Fibroblast of peridontal ligament (primary cell): Measurements from ENCODE around the gene EPHA3.

Source experiments
- DNase-seq: peaks from one replicate; pipeline ENCODE4 v3.0.0-alpha.2; 2010; ENCODE audit errors: extremely low read depth

Gene EPHA3

GRCh38 chr3:89447243-89447642 is 339.8 kb downstream of the EPHA3 start:
- no peak for DNase-seq

DNA sequence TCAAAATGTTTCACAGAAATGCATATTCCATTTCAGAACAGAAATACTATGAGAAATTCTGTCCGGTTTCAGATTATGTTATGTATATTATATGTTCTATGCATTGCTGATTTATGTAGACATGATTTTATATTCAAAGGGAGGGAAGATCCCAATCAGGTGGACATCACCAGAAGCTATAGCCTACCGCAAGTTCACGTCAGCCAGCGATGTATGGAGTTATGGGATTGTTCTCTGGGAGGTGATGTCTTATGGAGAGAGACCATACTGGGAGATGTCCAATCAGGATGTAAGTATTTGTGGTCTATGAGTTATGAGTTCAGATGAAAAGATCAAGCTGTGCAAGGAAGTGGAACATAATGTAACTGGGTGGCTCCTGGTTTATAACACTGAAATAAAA is 341.7 kb downstream of the EPHA3 start:
- DNase-seq: no peak

- no peak for DNase-seq
These were observed 344.6 kb downstream of the EPHA3 start for GRCh38 chr3:89452066-89452465.

DNA sequence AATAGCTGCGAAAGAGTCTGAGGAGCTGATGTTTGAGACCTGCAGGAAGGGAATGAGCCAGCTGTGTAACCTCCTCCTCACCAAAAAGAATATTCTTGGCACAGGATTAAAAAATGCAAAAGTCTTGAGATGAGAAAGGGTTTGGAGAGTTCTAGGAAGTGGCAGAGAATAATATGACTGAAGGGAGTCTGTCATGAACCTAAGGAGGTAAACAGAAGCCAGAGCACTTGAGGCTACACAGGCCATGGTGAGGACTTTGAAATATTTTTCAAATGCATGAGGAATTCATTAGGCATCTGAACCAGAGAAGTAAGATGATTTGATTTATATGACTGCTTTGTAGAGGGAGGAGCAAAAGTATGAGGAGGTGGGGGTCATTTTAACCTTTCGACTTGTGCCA is 347.8 kb downstream of the EPHA3 start:
- DNase-seq: no peak

- no peak for DNase-seq
These were observed 360.5 kb downstream of the EPHA3 start for GRCh38 chr3:89467898-89468363.

DNA sequence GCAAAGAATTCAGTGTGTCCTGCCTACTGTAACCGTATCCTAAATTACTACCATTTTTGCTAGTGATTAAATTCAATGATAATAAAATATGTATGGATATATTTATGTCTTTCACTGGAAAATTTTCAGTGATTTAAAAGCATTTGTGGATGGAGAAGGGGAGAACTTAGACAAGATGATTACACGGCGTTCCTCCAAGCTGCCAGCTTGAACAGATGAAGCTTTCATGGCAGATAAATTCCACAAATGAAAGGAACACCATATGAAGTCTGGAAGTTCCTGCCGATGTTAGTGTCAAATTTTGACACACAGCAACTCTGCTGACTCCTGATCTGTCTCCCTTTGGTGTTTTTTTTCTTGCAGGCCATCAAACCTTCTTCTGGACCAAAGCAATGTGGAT is 364.7 kb downstream of the EPHA3 start:
- DNase-seq: no peak

DNA sequence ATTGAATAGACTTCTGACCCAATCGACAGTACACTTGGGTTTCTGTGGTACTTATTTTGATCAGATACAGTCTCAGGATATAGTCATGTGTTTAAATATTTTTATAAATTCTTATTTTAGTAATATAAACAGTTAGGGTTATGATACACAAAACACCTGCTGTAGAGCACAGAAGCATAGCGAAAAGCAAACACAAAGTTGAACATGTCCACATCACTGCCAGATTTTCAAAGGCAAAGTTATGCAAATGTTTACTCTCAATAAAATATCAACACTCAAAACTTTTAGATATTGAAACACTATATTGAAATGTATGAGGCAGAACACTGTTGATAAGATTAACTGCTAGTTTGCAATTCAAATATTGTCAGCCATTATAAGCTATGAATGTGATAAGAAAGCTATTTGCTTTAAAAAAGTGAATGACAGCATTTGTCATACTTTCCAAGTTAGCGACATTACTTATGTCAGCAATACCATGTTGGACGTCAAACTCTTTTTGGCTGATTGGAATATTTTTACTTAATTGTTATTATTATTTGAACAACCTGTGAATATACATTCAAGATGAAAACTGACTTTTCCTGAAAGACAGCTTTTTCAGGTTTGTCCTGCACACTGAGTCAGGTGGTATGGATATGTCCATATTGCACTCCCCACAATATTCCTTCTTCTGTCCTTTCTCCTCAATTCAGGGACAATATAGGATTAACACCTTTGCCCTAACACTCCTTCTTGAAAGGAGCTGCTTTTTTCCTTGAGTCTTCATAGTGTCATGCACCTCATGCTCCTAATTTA is 367.1 kb downstream of the EPHA3 start:
- no peak for DNase-seq

- DNase-seq: peak; percentile 1
These were observed 381.6 kb downstream of the EPHA3 start for GRCh38 chr3:89488800-89489580.

DNA sequence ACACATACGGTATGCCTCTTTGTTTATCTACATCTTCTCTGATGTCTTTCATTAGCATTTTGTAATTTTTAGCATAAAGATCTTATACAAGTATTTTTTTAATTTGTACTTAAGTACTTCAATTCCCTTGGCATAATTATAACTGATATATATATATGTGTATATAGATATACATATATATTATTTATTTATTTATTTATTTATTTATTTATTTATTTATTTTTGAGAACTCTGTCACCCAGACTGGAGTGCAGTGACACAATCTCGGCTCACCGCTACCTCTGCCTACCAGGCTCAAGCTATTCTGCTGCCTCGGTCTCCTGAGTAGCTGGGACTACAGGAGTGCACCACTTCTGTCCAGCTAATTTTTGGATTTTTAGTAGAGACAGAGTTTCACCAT is 382.7 kb downstream of the EPHA3 start:
- no peak for DNase-seq

- DNase-seq: no peak
These were observed 387.3 kb downstream of the EPHA3 start for GRCh38 chr3:89494734-89495133.

- DNase-seq: no peak
These were observed 396.5 kb downstream of the EPHA3 start for GRCh38 chr3:89503891-89504391.

DNA sequence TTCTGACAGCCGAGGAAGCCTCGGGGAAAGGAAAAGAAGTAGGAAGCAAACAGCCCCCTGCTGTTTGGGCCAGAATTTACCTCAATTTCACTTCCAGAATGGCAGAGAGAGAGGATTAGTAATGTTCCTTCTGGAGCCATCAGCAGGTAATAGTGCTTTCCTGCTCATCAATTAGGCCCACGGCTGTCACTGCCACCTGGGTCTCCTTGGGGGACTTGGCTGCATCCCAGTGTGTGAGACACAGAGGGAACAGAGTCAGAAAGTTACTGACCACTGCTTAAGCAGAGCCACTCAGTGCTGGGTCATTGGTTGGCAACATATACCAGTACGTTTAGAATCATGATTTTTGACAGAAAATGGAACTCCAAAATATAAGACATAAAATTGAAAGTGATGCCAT is 397.0 kb downstream of the EPHA3 start:
- no peak for DNase-seq

GRCh38 chr3:89506462-89507103 is 399.2 kb downstream of the EPHA3 start:
- DNase-seq: peak; percentile 63

GRCh38 chr3:89521328-89521727 is 413.9 kb downstream of the EPHA3 start:
- peak; percentile 2 for DNase-seq

- DNase-seq: peak; percentile 3
These were observed 414.7 kb downstream of the EPHA3 start for GRCh38 chr3:89522155-89522554.

DNA sequence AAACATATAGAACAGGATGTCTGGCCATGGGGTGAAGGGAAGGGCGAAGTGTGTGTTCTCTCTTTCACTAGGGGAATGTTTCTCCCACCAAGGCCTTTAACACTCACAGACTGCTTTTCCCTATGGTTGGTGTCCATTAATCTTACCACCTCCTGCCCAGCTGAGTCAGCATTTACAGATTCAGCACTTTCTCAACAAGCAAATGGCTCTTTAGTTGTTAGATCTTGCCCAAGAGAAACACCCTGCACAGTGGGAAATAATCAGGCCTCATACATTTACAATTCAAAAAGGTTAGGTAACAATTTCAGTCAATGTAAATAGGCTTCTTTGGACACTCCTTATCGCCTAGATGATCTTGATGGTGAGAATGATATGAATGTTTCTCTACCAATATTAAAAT is 418.2 kb downstream of the EPHA3 start:
- DNase-seq: no peak

GRCh38 chr3:89527736-89528305 is 420.4 kb downstream of the EPHA3 start:
- no peak for DNase-seq
